Ecto neural progenitor cell (in vitro differentiated cells): Measurements from ENCODE around the gene RNASE13.

ENCODE experiments used
- DNase-seq: peaks from one replicate; pipeline ENCODE4 v3.0.0-alpha.2; 2018; ENCODE audit warnings: low spot score

Gene RNASE13, protein sequence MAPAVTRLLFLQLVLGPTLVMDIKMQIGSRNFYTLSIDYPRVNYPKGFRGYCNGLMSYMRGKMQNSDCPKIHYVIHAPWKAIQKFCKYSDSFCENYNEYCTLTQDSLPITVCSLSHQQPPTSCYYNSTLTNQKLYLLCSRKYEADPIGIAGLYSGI

DNA sequence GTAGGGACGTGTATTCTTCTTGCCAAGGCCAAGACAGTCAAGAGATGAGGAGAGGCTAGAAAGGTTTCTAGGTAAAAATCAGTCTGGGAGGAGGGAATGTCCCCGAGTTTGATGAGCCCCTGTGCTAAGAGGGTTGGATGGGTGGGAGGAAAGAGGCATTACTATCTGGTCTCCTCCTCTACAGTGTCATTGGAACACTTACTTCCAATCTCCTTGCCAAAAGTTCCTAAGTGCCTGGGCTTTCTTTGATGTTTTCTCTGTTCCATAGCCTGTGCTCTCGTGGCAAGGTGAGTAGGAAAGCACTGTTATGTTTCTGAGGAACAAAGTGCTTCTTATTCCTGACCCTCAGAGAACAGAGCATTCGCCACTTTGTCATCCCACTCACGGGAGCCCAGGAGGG is at the start of gene RNASE13:
Gene RNASE13, minus strand, starts transcription at position 101 of the 400 bp plus-strand sequence. CDS start 519 bp downstream, outside the sequence.
- no peak for DNase-seq

DNA sequence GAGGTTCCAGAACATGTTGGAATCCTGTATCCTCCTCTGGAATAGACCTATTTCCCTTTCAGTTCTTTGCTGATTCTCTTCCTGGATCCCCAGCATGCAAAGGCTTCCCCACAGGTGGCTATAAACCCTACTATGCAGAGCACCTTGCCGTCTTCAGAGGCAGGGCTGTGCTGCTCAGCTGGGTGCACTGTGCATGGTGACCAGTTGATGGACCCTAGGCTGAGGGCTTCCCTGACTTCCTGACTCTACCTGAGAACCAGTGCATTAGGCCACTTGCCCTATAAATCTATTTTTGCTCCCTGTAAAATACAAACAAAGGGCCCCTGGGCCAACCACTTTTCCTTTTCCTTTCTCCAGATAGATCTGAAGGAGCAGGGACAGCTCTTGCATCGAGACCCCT is 49.8 kb upstream of the RNASE13 start:
- DNase-seq = no peak

DNA sequence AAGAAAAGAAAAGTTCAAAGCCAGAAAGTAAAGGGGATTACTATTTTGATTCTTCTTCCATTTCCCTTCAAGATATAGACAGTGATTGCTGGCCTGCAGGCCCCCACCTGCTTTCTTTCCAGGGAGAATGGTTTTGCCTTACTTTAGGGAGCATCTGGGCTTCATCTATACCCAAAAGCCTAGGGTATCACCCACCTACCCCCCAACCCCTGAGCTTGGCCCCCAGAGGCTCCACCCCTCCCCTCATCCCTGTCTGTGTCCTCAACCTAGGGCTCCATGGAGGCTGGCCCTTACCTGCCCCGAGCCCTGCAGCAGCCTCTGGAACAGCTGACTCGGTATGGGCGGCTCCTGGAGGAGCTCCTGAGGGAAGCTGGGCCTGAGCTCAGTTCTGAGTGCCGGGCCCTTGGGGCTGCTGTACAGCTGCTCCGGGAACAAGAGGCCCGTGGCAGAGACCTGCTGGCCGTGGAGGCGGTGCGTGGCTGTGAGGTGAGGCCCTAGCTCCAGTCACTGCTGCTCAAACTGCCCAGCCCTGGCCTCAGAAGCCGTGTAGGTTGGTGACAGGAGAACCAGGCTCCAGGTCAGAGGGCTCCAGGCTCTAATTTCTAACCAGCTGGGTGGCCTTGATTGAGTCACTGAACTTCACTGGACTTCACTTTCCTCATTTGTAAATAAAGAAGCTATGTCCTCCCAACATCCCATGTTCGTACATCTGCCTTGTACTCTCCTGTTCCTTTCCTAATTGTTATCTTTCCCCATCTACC is 49.1 kb upstream of the RNASE13 start:
- no peak for DNase-seq

DNA sequence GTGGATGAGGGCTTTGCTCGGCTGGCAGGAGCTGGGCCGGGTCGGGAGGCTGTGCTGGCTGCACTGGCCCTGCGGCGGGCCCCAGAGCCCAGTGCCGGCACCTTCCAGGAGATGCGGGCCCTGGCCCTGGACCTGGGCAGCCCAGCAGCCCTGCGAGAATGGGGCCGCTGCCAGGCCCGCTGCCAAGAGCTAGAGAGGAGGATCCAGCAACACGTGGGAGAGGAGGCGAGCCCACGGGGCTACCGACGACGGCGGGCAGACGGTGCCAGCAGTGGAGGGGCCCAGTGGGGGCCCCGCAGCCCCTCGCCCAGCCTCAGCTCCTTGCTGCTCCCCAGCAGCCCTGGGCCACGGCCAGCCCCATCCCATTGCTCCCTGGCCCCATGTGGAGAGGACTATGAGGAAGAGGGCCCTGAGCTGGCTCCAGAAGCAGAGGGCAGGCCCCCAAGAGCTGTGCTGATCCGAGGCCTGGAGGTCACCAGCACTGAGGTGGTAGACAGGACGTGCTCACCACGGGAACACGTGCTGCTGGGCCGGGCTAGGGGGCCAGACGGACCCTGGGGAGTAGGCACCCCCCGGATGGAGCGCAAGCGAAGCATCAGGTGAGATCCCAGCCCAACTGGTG is 47.0 kb upstream of the RNASE13 start:
- DNase-seq = no peak

DNA sequence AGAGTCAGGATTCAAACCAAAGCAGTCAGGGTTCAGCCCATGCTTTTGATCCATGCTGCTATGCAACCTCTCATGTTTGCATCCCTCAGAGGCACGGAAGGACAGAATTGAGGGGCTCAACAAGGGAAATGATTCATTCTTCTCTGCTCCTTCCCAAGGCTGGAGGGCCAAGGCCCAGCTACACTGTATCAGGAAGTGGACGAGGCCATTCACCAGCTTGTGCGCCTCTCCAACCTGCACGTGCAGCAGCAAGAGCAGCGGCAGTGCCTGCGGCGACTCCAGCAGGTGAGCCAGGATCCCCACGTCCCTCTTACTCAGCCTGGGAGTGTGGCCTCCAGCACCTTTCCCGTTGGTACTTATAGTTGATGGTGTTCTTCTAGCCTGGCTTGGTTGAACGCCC is 44.1 kb upstream of the RNASE13 start:
- no peak for DNase-seq

DNA sequence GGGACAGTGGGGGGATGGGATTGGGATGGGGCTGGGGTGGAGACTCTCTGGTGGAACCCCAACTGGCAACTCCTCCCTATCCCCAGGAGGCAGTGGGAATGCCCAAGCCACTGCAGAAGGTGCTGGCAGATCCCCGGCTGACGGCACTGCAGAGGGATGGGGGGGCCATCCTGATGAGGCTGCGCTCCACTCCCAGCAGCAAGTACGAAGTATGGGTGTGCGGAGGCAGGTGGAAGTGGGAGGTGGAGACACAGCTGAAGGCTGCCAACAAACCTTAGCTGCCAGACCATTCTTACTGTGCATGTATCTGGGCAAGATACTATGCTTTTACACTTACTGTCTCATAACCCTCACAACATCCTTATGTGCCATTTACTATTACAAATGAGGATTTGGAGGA is 43.7 kb upstream of the RNASE13 start:
- no peak for DNase-seq

DNA sequence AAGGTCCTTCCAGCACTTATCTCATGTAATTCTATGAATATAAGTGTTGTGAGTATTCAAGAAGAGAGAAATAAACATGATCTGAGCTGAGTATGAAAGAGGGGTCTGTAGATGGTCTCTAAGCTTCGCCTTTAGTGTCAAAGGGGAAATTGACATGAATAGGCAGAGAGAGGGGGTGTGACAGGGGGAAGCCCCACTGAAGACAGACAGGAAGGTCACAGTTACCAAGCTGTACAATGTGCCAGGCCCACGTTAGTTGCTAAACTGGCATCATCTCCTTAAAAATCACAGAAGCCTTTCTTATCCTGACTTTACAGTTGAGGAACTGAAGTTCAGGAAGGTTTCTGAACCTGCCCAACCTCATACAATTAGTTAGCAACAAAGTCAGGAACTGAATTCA is 43.1 kb upstream of the RNASE13 start:
- no peak for DNase-seq

DNA sequence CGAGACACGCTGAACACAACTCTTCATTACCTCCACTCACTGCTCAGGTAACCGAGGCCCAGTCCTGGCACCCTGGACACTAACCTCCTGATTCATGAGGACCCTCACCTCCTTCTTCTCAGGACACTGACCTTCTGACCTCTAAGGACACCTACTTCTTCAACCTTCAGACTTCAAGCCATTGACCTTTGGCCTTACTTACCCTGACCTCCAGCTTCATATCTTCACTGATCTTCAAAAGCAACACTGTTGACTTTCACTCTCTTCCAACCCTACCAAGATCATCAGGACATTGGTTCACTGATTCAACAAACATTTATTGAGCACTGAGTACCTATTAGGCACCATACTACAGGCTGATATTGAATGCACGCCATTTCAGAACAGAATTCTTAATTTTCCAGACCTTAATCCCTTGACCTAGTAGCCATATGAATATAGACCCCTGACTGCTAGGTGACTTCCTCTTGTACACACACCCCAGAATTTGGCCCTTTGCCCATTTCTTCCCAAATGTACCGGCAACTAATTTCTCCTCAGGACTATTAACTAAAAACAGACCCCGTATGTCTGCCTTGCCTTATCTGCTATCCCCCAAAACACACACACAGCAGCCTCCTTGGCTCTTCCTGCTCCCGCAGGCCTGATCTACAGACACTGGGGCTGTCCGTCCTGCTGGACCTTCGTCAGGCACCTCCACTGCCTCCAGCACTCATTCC is 41.3 kb upstream of the RNASE13 start:
- no peak for DNase-seq

DNA sequence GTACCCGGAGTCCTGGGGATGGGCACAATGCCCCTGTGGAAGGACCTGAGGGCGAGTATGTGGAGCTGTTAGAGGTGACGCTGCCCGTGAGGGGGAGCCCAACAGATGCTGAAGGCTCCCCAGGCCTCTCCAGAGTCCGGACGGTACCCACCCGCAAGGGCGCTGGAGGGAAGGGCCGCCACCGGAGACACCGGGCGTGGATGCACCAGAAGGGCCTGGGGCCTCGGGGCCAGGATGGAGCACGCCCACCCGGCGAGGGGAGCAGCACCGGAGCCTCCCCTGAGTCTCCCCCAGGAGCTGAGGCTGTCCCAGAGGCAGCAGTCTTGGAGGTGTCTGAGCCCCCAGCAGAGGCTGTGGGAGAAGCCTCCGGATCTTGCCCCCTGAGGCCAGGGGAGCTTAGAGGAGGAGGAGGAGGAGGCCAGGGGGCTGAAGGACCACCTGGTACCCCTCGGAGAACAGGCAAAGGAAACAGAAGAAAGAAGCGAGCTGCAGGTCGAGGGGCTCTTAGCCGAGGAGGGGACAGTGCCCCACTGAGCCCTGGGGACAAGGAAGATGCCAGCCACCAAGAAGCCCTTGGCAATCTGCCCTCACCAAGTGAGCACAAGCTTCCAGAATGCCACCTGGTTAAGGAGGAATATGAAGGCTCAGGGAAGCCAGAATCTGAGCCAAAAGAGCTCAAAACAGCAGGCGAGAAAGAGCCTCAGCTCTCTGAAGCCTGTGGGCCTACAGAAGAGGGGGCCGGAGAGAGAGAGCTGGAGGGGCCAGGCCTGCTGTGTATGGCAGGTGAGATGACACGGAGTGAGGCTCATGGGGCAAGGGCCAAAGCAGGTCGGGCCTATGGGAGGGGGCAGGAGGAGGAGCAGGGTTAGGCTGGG is 40.0 kb upstream of the RNASE13 start:
- DNase-seq = no peak

DNA sequence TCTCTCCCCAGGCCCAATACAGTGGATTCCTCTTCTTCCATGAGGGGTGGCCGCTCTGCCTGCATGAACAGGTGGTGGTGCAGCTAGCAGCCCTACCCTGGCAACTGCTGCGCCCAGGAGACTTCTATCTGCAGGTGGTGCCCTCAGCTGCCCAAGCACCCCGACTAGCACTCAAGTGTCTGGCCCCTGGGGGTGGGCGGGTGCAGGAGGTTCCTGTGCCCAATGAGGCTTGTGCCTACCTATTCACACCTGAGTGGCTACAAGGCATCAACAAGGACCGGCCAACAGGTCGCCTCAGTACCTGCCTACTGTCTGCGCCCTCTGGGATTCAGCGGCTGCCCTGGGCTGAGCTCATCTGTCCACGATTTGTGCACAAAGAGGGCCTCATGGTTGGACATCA is 39.3 kb upstream of the RNASE13 start:
- no peak for DNase-seq

DNA sequence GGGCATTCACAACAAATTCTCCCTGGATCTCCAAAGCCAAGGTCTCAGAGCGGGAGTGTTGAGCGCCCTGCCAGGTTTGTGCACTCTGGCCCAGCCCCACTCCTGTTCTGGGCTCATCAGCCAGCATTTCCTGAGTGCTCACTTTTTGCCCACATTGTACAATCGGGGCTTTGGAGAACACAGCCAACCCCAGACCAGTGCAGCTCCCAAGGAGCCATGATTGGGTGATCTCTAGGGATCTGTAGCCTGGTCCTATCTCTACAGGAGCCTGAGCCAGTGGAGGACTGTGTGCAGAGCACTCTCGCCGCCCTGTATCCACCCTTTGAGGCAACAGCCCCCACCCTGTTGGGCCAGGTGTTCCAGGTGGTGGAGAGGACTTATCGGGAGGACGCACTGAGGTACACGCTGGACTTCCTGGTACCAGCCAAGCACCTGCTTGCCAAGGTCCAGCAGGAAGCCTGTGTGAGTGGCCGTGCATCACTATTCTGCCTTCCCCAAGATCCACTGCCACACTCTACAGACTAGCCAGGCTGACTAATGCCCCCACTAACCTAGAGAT is 38.3 kb upstream of the RNASE13 start:
- no peak for DNase-seq

DNA sequence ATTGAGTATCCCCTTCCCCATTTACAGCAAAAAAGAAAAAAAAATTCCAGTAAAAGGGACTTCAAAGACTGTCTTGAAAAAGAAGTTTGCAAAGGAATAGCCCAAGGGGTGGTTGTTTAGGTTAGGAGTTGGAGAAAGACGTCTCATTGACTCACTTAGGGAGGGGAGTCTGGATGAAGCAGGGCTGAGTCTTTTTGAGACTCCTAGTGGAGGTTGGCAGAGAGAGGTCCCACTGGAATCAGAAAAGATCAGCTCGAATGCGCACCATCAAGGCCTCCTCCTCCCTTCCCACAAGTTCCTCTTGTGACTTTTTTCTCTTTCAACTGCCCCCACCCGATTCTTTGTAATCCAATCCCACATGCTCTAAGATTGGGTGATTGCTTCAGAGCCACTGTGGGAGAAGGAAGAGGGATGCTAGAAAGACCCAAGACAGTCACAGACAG is 37.4 kb upstream of the RNASE13 start:
- no peak for DNase-seq

DNA sequence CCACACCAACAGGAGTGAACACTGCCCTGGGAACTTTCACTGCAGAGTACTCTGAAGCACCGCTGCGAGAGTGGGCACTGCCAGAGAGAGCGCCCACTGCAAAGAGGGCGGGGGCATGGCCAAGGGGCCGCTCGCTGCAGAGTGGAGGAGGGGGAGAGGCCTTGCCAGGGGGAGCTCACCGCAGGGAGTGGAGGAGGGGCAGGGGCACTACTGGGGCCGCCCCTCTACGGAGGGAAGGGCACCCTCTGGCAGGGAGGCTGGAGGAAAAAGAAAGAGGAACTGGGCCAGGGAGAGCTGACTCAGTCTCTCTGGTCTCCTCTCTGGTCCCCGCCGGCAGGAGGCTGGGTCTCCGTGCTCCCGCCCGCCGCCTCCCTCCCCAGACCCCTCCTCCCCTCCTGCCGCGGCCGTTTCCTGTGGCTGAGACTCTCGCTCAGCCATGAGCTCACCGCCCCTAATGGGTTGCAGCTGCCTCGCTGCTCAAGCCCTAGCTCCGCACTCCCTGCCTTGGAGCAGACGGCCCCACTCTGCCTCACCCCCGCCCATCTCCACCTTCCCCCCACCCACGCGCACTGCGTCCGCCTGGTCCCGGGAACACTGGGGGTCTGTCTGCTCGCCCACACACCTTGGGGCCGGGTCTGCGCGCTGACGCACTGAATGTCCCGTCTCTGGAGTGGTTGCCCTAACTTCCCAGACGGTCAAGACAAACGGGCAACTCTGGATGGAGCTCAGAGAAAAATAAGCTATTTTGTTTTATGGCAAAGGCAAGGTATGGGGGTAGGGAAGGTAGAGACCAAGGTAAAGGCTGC is 36.8 kb upstream of the RNASE13 start:
- peak; percentile 87 for DNase-seq

DNA sequence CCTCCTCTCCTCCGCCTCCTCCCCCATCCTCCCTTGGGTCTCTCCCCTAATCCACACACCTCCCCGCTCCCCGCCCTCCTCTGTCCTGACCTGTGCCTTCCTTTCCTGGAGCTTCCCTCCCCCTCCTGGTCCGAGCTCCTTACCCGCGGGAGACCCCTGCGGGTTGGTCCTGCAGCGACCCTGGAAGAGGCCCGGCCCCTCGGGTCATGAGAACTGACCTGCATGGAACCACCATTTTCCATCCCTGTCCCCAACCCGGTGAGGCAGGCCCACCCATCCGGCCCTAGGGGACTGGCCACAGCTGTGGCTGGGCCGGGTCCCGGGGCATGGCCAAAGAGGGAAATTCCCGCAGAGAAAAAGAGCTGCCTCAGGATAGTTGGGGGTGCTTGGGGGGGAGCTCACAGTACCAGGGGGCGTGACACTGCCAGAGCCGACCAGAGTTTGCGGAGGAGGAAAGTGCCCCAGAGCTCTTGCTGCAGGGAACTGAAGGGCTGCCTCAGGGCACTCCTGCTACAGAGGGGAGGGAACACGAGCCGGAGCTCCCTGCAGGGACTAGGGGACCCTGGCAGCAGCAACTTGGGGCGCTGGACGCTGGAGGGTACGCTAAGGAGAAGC is 36.1 kb upstream of the RNASE13 start:
- no peak for DNase-seq

DNA sequence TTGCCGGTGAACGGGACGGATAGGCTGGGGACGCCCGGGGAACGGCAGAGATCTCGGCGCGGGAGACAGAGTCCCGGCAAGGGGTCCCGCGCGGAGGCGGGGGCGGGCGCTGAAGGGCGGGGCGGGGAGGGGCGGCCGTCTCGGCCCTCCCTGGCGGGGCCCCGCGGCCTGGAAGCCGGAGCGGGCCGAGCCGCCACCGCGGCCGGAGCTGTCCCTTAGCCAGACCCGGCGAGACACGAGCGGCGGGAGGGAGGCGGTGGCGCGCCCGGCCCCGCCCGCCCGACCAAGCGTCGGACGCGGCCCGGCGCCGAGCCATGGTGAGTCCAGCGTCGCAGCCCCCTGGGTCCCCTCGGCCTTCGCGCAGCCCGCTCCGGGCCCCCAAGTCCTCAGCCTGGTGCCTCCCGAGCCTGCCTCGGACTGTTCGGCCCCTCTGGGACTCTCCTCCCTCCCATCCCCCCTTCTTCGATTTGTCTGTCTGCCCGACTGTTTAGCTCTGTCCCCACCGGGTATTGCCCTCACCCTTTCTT is 35.5 kb upstream of the RNASE13 start, which contains the start of gene ARHGEF40:
Gene ARHGEF40, plus strand, starts transcription at position 222 of the 527 bp plus-strand sequence. Its CDS starts 93 bp downstream, at position 315.
- DNase-seq = peak; percentile 84

DNA sequence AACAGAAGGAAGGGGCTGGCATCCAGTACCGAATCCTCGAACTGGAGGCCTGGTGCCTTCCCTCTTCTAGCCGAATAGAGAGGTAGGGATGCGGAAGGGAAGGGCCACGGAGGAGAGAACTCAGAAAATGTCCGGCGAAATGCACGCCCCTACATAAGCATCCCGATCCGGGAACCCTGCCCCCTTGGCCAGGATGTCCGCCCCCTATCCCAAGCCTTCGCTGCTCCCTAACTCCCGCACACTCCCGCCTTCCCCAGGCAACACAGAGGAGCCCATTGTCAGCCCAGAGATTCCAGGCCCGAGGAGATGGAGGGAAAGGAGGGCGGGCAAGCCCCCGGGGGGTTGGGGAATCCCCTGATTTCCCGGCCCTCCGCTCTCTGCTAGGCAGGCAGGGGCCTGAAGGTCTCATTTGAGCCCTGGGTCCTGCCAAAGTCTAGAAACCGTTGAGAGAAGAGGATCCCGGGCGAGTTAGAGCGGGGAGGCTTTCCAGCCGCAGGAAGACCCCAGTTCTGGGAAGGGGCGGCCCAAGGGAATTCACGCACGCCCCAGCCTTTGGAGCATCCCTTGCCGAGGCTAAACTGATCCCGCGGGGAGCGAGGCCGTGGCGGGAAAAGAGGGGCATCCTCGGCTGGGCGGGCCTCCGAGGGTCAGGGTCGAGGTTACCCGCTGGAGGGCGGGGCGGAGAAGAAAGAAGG is 34.9 kb upstream of the RNASE13 start:
- DNase-seq = peak; percentile 82

DNA sequence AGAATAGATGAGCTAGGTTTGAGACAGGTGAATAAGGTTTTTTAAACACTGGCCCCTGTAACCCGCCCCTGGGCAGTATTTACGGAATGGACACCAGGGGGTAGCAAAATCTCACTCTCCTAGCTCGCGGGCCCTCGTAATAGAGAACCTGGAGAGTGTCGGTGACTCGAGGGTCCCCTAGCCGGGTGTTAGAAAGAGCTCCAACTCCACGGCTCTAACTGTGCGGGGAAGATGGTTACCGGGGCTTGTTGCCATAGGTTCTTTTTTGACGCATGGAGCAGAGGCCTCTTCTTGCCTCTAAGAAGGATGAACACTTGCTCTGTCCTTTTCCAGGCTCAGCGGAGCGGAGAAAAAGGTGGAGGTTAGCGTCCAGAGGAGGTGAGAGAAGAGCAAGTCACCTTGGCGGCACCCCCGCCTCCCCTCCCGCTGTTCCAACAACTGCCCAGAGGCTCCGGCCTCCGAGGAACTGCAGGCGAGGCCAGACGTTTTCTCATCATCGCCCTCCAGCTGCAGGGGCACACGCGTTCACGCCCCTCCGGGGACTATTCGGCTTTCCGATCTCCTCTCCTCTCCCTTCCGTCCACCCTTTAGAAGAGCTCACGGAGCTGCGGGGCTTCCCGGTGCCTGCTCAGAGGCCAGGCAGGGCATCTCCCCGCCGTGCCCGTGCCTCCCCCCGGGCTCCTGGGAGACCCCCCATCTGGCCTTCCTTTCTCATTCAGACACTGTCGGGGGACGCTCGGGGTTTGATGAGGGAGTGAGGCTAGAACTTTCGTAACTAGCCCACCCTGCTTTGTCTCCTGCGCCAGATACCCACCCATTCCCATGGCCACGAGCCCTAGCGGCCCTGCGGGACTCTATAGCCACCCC is 34.1 kb upstream of the RNASE13 start:
- peak; percentile 72 for DNase-seq

DNA sequence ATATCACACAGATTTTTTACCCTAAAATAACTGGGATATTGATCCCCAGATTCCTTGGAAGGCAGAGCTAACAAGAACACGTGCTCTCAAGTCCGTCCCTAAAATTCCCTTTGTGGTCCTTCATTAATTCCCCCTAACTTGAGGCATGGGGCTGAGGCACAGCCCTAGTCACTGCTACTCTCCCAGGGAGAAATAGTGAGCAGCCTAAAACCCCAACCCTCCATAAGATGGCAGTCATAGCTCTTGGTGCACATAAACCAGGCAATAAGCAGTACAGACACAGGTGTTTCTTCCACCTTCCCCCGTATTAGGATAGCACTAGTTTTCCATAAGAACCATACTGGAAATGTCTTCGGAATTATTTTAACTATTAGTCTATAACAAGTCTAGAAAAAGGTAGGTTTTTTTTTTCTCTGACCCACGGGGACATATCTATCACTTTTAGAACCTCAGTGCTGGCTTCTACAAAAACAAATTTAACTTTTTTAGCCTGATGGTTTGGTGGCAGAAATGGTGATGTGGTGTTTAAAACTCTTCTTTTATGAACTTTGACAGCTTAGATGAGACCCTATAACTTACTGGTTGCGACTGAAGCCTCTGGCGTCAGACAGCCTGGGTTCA is 32.4 kb upstream of the RNASE13 start:
- no peak for DNase-seq
